Mesendoderm (in vitro differentiated cells): ENCODE measurements around the gene SNAPC2.
A peak's percentile ranks its signal among the peaks of the same experiment; 100 is the strongest.

Experiments
- DNase-seq: peaks from one replicate; pipeline ENCODE4 v3.0.0; 2013
- H2AK5ac ChIP-seq: 2 replicates; pipeline ENCODE4 v1.6.1; 2013; ENCODE audit warnings: low read length, inconsistent platforms
- H2BK120ac ChIP-seq: 2 replicates; pipeline ENCODE4 v1.6.1; 2013; ENCODE audit warnings: low read depth, mild to moderate bottlenecking, low read length, moderate library complexity, mixed read lengths
- H2BK15ac ChIP-seq: replicated peaks from 2 replicates; pipeline ENCODE4 v1.6.1; 2013; ENCODE audit warnings: low read depth, mild to moderate bottlenecking, moderate library complexity
- H2BK5ac ChIP-seq: 2 replicates; pipeline ENCODE4 v1.6.1; 2013; ENCODE audit warnings: low read length, inconsistent platforms
- H3K18ac ChIP-seq: 2 replicates; pipeline ENCODE4 v1.6.1; 2013; ENCODE audit warnings: mild to moderate bottlenecking, low read length, mixed read lengths
- H3K23ac ChIP-seq: one replicate; pipeline ENCODE4 v1.6.1; 2013; ENCODE audit warnings: low read length
- H3K27ac ChIP-seq: 2 replicates; pipeline ENCODE4 v1.5.1; 2013; ENCODE audit warnings: low read depth, mild to moderate bottlenecking, inconsistent platforms, low read length, moderate library complexity
- H3K27me3 ChIP-seq: 2 replicates; pipeline ENCODE4 v1.6.1; 2013; ENCODE audit warnings: low read length, control low read depth, mild to moderate bottlenecking, inconsistent platforms; ENCODE audit not compliant: insufficient read depth, poor library complexity
- H3K36me3 ChIP-seq: 2 replicates; pipeline ENCODE4 v1.6.1; 2013; ENCODE audit warnings: low read length, inconsistent platforms; ENCODE audit not compliant: control insufficient read depth, insufficient read depth
- H3K4ac ChIP-seq: one replicate; pipeline ENCODE4 v1.6.1; 2013; ENCODE audit warnings: low read depth, mild to moderate bottlenecking, low read length, moderate library complexity
- H3K4me1 ChIP-seq: 2 replicates; pipeline ENCODE4 v1.6.1; 2013; ENCODE audit warnings: low read depth, low read length, inconsistent platforms; ENCODE audit not compliant: control insufficient read depth
- H3K4me2 ChIP-seq: 2 replicates; pipeline ENCODE4 v1.6.1; 2013; ENCODE audit warnings: low read length
- H3K4me3 ChIP-seq: 2 replicates; pipeline ENCODE4 v1.5.1; 2013; ENCODE audit warnings: mild to moderate bottlenecking, low read length
- H3K56ac ChIP-seq: one replicate; pipeline ENCODE4 v1.6.1; 2013; ENCODE audit warnings: low read length
- H3K79me1 ChIP-seq: 2 replicates; pipeline ENCODE4 v1.6.1; 2013; ENCODE audit warnings: low read length, inconsistent platforms
- H3K79me2 ChIP-seq: 2 replicates; pipeline ENCODE4 v1.6.1; 2013; ENCODE audit warnings: mild to moderate bottlenecking, low read length; ENCODE audit not compliant: control insufficient read depth, insufficient read depth
- H3K9ac ChIP-seq: 2 replicates; pipeline ENCODE4 v1.6.1; 2013; ENCODE audit warnings: low read length, inconsistent platforms
- H4K5ac ChIP-seq: one replicate; pipeline ENCODE4 v1.6.1; 2013; ENCODE audit warnings: low read length
- H4K8ac ChIP-seq: one replicate; pipeline ENCODE4 v1.6.1; 2013; ENCODE audit warnings: low read depth, mild to moderate bottlenecking, control low read depth, low read length, moderate library complexity
- WGBS: extraction: QIAGEN DNeasy Blood & Tissue Kit; methylation state at CpG from one replicate; pipeline ENCODE4 v1.1.7; 2013; ENCODE audit warnings: low lambda C conversion rate, missing lambda C conversion rate; ENCODE audit not compliant: insufficient coverage; ENCODE audit errors: extremely low coverage; 5-methylcytosine and 5-hydroxymethylcytosine counted together

SNAPC2 gene

DNA sequence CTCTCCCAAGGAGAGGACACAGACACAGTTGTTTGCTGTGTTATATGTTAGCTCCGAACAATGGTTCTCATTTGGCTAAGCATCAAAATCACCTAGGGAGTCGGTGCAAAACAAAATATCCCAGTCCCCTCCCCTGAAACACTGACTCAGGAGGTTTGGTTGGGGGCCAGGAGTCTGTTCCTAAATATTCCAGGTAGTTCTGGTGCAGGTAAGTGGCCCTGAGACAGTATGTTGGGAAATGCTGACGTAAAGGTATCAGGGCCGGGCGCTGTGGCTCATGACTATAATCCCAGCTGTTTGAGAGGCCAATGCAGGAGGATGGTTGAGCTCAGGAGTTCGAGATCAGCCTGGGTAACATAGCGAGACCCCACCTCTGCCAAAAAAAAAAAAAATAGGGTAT, 18.8 kb upstream of the SNAPC2 start:
- no CpG with 5 or more reads among the region's 7 CpGs for WGBS
- no peak overlapping the region for H2BK15ac ChIP-seq
- H3K27me3 ChIP-seq, result no peaks in the 10 kb centered on the region
- H3K56ac ChIP-seq, result no peak overlapping the region
- H3K4me3 ChIP-seq, result no peak overlapping the region
- no peak for DNase-seq
- no peak overlapping the region for H3K9ac ChIP-seq
- H3K23ac ChIP-seq, result no peak overlapping the region
- no peak overlapping the region for H2BK120ac ChIP-seq
- H3K4me2 ChIP-seq, result no peak overlapping the region
- no peak overlapping the region for H3K4ac ChIP-seq
- H3K79me2 ChIP-seq, result peaks cover 11% of the 10 kb centered on the region
- H4K8ac ChIP-seq, result no peak overlapping the region
- H3K18ac ChIP-seq, result no peak overlapping the region
- no peak overlapping the region for H2BK5ac ChIP-seq
- H2AK5ac ChIP-seq, result no peak overlapping the region
- no peak overlapping the region for H3K27ac ChIP-seq
- peaks cover 12% of the 10 kb centered on the region for H3K79me1 ChIP-seq
- H4K5ac ChIP-seq, result no peak overlapping the region
- peaks cover 6% of the 10 kb centered on the region for H3K4me1 ChIP-seq
- no peaks in the 10 kb centered on the region for H3K36me3 ChIP-seq

GRCh38 chr19:7902796-7903243, 17.3 kb upstream of the SNAPC2 start:
- peak overlapping the region; percentile 97 for H3K56ac ChIP-seq
- H3K18ac ChIP-seq, result peak overlapping the region; percentile 22
- WGBS, result no CpG with 5 or more reads among the region's 20 CpGs
- H3K27ac ChIP-seq, result no peak overlapping the region
- peak overlapping the region; percentile 50 for H3K4ac ChIP-seq
- H2BK5ac ChIP-seq, result peak overlapping the region; percentile 86
- peak overlapping the region; percentile 88 for H4K5ac ChIP-seq
- H3K79me1 ChIP-seq, result peaks cover 16% of the 10 kb centered on the region
- peak overlapping the region; percentile 1 for H4K8ac ChIP-seq
- H3K4me1 ChIP-seq, result peaks cover 6% of the 10 kb centered on the region
- no peak overlapping the region for H2BK15ac ChIP-seq
- H3K79me2 ChIP-seq, result peaks cover 11% of the 10 kb centered on the region
- H3K27me3 ChIP-seq, result no peaks in the 10 kb centered on the region
- peak overlapping the region; percentile 54 for H2AK5ac ChIP-seq
- DNase-seq, result no peak
- H3K4me3 ChIP-seq, result peak overlapping the region; percentile 56
- H3K23ac ChIP-seq, result no peak overlapping the region
- H2BK120ac ChIP-seq, result no peak overlapping the region
- H3K4me2 ChIP-seq, result peak overlapping the region; percentile 92
- no peaks in the 10 kb centered on the region for H3K36me3 ChIP-seq
- H3K9ac ChIP-seq, result peak overlapping the region; percentile 96

DNA sequence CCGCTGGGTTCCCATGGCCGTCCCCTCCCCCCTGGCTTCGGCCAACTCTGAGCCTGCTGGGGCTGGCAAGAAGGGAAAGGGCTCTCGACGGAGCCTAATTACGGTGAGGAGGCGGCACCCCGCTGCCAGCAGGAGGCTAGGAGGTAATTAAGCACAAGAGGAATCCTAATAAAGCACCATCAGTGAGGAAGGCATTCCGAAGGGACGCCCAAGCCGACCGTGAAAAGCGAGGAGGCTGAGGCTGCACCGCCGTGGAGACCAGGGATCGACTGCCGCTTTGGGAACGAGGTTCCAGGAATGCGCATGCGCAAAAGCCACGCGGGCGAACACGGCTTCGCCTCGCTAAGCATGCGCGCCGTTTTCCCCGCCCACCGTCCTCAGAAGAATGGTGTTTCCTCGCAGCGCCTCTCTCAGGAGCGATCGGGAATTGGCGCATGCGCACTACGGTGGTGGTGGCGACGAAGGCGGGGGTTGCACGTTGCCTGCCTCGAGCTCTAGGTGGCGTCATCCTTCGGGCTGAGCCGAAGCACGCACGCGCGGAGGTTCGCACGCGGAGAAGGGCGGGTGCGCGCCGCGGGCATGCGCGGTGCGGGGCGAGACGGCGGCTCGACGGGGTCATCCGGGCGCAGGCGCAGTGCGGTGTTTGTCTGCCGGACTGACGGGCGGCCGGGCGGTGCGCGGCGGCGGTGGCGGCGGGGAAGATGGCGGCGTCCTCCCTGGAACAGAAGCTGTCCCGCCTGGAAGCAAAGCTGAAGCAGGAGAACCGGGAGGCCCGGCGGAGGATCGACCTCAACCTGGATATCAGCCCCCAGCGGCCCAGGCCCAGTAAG, 16.7 kb upstream of the SNAPC2 start, which contains the start of gene MAP2K7:
Gene MAP2K7, plus strand, starts transcription at position 634 of the 830 bp plus-strand sequence. Its CDS starts 68 bp downstream, at position 702.
- Histone ChIP-seq H3K9ac (peak within 1 kb of the TSS; percentile 96), H3K23ac (no peak within 1 kb of the TSS), H3K18ac (peak within 1 kb of the TSS; percentile 22), H3K36me3 (no peaks in the 10 kb centered on the region), H4K5ac (peak within 1 kb of the TSS; percentile 88), H4K8ac (peak within 1 kb of the TSS; percentile 1), H3K4me3 (peak within 1 kb of the TSS; percentile 73), H2AK5ac (peak within 1 kb of the TSS; percentile 54), H2BK5ac (peak within 1 kb of the TSS; percentile 86), H3K79me1 (peaks cover 16% of the 10 kb centered on the region), H3K4me2 (peak within 1 kb of the TSS; percentile 92), H2BK120ac (no peak within 1 kb of the TSS), H3K79me2 (peaks cover 11% of the 10 kb centered on the region), H2BK15ac (no peak within 1 kb of the TSS), H3K27ac (peak within 1 kb of the TSS; percentile 14), H3K56ac (peak within 1 kb of the TSS; percentile 97), H3K4ac (peak within 1 kb of the TSS; percentile 50), H3K27me3 (no peaks in the 10 kb centered on the region), H3K4me1 (peaks cover 6% of the 10 kb centered on the region)
- WGBS, result no CpG with 5 or more reads among the region's 89 CpGs
- DNase-seq, result peak; percentile 99

GRCh38 chr19:7904074-7905020, 15.8 kb upstream of the SNAPC2 start:
- no peak overlapping the region for H4K8ac ChIP-seq
- no peak overlapping the region for H3K27ac ChIP-seq
- H3K23ac ChIP-seq, result no peak overlapping the region
- H2BK15ac ChIP-seq, result no peak overlapping the region
- H3K4ac ChIP-seq, result no peak overlapping the region
- peak; percentile 46 for DNase-seq
- peak overlapping the region; percentile 78 for H3K4me2 ChIP-seq
- peaks cover 16% of the 10 kb centered on the region for H3K79me1 ChIP-seq
- H3K9ac ChIP-seq, result peak overlapping the region; percentile 90
- peak overlapping the region; percentile 73 for H3K4me3 ChIP-seq
- H3K56ac ChIP-seq, result peak overlapping the region; percentile 93
- H3K36me3 ChIP-seq, result no peaks in the 10 kb centered on the region
- H3K18ac ChIP-seq, result no peak overlapping the region
- H2BK120ac ChIP-seq, result no peak overlapping the region
- H3K27me3 ChIP-seq, result no peaks in the 10 kb centered on the region
- H4K5ac ChIP-seq, result no peak overlapping the region
- H3K79me2 ChIP-seq, result peaks cover 11% of the 10 kb centered on the region
- peaks cover 6% of the 10 kb centered on the region for H3K4me1 ChIP-seq
- H2BK5ac ChIP-seq, result no peak overlapping the region
- WGBS, result no CpG with 5 or more reads among the region's 68 CpGs
- H2AK5ac ChIP-seq, result peak overlapping the region; percentile 14

DNA sequence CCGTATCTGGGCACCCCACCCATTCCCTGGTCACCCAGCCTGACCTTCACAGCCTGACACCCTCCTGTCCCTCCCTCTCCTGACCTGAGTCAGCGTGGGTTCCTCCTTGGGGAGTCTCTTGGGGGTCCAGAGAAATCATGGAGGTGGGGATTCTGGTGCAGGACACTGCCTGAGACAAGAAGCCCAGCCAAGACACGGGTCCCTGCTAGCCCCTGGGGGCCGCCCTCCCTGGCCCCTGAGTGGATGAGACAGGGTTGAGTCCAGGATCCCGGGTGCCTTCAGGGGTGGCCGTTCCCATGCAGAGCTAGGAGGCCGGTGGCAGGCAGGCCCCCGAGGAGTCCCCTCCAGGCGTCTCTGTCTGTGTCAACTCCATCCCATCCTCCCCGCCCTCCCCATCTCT, 14.9 kb upstream of the SNAPC2 start:
- Histone ChIP-seq H2BK120ac (no peak overlapping the region), H3K18ac (no peak overlapping the region), H2BK5ac (no peak overlapping the region), H2AK5ac (no peak overlapping the region), H3K4me1 (peaks cover 6% of the 10 kb centered on the region), H3K4ac (no peak overlapping the region), H3K9ac (no peak overlapping the region), H3K79me1 (peaks cover 16% of the 10 kb centered on the region), H3K79me2 (peaks cover 11% of the 10 kb centered on the region), H4K8ac (no peak overlapping the region), H3K4me2 (no peak overlapping the region), H3K36me3 (no peaks in the 10 kb centered on the region), H3K27ac (no peak overlapping the region), H4K5ac (no peak overlapping the region), H3K27me3 (no peaks in the 10 kb centered on the region), H3K56ac (peak overlapping the region; percentile 25), H3K23ac (no peak overlapping the region), H3K4me3 (no peak overlapping the region), H2BK15ac (no peak overlapping the region)
- no peak for DNase-seq
- no CpG with 5 or more reads among the region's 10 CpGs for WGBS
